HCT116 (cell line): Measurements from ENCODE around the gene PXDN.
"Not testable (repeated sequence)": the region's sequence is repeated elsewhere in the genome, so short reads cannot be mapped to it uniquely, and the experiment has no call there.

Experiments used
- EGR1 ChIP-seq: IDR thresholded peaks from 2 replicates; pipeline ENCODE4 v1.6.1; 2012; ENCODE audit warnings: low read depth
- EZH2 ChIP-seq: fragments of 200-600 bp; sonication (generic); IDR thresholded peaks from 2 replicates; pipeline ENCODE4 v1.6.1; 2017; ENCODE audit warnings: antibody characterized with exemption, mixed run types
- EZH2phosphoT487 ChIP-seq: fragments of 200-600 bp; IDR thresholded peaks from 2 replicates; pipeline ENCODE4 v1.6.1; 2018; ENCODE audit warnings: antibody characterized with exemption, borderline replicate concordance
- JUND ChIP-seq: IDR thresholded peaks from 2 replicates; pipeline ENCODE4 v1.6.1; 2012
- MAX ChIP-seq: IDR thresholded peaks from 2 replicates; pipeline ENCODE4 v1.6.1; 2012
- POLR2A ChIP-seq: IDR thresholded peaks from 2 replicates; pipeline ENCODE4 v1.7.0; 2011; ENCODE audit warnings: borderline replicate concordance; ENCODE audit not compliant: insufficient read depth, insufficient read length; ENCODE audit errors: extremely low read depth
- POLR2AphosphoS5 ChIP-seq: IDR thresholded peaks from 2 replicates; pipeline ENCODE4 v1.6.1; 2011; ENCODE audit warnings: mild to moderate bottlenecking, low read depth, low read length, moderate library complexity
- SIN3A ChIP-seq: IDR thresholded peaks from 2 replicates; pipeline ENCODE4 v1.6.1; 2012; ENCODE audit warnings: low read depth
- YY1 ChIP-seq: IDR thresholded peaks from 2 replicates; pipeline ENCODE4 v1.6.1; 2011; ENCODE audit warnings: low read length, low read depth, moderate library complexity, mild to moderate bottlenecking; ENCODE audit not compliant: insufficient replicate concordance; ENCODE audit errors: extremely low read depth
- TF ChIP-seq, protein P1 (sequence below), 3 experiments: fragments of 200-600 bp in 1 of 3; sonication (generic) in 1 of 3; IDR thresholded peaks in 2 of 3; conservative IDR thresholded peaks in 1 of 3; 2 replicates each; pipeline ENCODE4 v1.5.1; 2012 to 2017; ENCODE audit warnings: low read depth in 2 of 3, low read length in 2 of 3, antibody characterized with exemption in 1 of 3, borderline replicate concordance in 1 of 3, control low read depth in 1 of 3, mild to moderate bottlenecking in 1 of 3, mixed read lengths in 1 of 3, mixed run types in 1 of 3, moderate library complexity in 1 of 3; ENCODE audit not compliant: insufficient read depth in 1 of 3

DNA sequence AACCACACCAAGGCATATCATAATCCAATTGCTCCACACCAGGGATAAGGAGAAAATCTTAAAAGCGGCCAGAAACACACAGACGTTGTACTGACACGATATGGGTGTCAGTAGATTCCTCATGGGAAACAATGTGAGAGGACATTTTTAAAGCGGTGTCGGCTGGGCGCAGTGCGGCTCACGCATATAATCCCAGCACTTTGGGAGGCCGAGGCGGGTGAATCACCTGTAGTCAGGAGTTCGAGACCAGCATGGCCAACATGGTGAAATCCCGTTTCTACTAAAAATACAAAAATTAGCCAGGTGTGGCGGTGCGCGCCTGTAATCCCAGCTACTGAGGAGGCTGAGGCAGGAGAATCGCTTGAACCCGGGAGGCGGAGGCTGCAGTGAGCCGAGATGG is 11.0 kb downstream of the PXDN start:
- not testable (repeated sequence) for TF ChIP-seq EZH2phosphoT487, SIN3A, MAX, POLR2A, EGR1, POLR2AphosphoS5, EZH2, YY1, JUND
- TF ChIP-seq, protein P1, sequence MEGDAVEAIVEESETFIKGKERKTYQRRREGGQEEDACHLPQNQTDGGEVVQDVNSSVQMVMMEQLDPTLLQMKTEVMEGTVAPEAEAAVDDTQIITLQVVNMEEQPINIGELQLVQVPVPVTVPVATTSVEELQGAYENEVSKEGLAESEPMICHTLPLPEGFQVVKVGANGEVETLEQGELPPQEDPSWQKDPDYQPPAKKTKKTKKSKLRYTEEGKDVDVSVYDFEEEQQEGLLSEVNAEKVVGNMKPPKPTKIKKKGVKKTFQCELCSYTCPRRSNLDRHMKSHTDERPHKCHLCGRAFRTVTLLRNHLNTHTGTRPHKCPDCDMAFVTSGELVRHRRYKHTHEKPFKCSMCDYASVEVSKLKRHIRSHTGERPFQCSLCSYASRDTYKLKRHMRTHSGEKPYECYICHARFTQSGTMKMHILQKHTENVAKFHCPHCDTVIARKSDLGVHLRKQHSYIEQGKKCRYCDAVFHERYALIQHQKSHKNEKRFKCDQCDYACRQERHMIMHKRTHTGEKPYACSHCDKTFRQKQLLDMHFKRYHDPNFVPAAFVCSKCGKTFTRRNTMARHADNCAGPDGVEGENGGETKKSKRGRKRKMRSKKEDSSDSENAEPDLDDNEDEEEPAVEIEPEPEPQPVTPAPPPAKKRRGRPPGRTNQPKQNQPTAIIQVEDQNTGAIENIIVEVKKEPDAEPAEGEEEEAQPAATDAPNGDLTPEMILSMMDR (IDR thresholded peaks at IDR 0.05 in 2 of 3, conservative IDR thresholded peaks at IDR 0.05 in 1 of 3; ENCODE audit: borderline replicate concordance in 1 of 3, insufficient read depth in 1 of 3, low read depth in 2 of 3, low read length in 2 of 3): not testable (repeated sequence)
